ENCODE data around the gene WDR31. TPM values are rescaled to one million over a fixed set of nuclear protein-coding genes. Genes with fewer than 3 reads are reported as not detected.

The WDR31 gene
- total RNA-seq, 1 donor from 2014 or later, result 3.6 TPM

- Mint-ChIP-seq H3K27ac (ENCODE audit: unreplicated experiment) (no peak overlapping the region), H3K36me3 (ENCODE audit: low read depth) (no peaks in the 10 kb centered on the region), H3K4me1 (peaks cover 6% of the 10 kb centered on the region), H3K4me3 (peak overlapping the region; percentile 86), H3K27me3 (ENCODE audit: low read depth) (no peaks in the 10 kb centered on the region), H3K9me3 (no peaks in the 10 kb centered on the region)
- TF ChIP-seq CTCF (conservative IDR thresholded peaks at IDR 0.05), result no peak
- DNase-seq (ENCODE audit: low read depth, low spot score), result no peak
Observed at GRCh38 chr9:113375057-113376023, 35.3 kb upstream of the WDR31 start.

DNA sequence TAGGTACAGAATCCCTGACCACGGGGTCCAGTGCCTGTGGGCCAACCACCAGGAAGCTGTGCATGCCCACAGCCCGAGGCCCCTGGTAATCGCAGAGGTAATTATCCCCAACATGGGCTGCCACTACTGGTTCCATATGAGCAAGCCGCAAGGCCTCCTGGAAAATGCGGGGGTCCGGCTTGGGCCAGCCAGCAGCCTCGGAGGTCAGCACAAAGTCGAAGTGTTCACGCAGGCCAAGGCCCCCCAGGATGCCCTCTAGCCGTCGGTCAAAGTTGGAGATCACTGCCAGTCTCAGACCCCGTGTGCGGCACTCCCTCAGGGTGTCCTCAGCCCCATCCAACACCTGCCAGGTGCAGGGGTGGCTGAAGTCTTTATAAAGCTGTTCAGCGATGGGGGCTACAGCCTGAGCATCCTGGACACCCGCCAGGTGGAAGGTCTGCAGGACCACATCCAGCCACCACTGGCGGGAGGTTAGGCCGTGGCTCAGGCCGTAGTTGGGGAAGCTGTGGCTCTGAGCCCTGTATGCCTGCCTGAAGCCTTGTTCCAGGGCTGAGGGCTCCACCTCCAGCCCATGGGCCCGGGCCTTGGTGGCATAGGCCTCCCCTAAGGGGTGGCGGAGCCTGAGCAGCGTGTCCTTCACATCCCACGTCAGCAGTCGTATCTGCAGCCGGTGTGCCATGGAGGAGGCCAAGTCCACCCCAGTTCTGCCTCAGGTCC lies 33.8 kb upstream of the WDR31 start:
- H3K4me1 Mint-ChIP-seq, result peaks cover 6% of the 10 kb centered on the region
- H3K9me3 Mint-ChIP-seq, result no peaks in the 10 kb centered on the region
- no peaks in the 10 kb centered on the region for H3K27me3 Mint-ChIP-seq (ENCODE audit: low read depth)
- no peaks in the 10 kb centered on the region for H3K36me3 Mint-ChIP-seq (ENCODE audit: low read depth)
- no peak for TF ChIP-seq CTCF (conservative IDR thresholded peaks at IDR 0.05)
- no peak for DNase-seq (ENCODE audit: low read depth, low spot score)
- peak overlapping the region; percentile 38 for H3K4me3 Mint-ChIP-seq
- H3K27ac Mint-ChIP-seq (ENCODE audit: unreplicated experiment), result no peak overlapping the region

GRCh38 chr9:113373256-113373655 lies 33.2 kb upstream of the WDR31 start:
- Mint-ChIP-seq H3K27me3 (ENCODE audit: low read depth) (no peaks in the 10 kb centered on the region), H3K9me3 (no peaks in the 10 kb centered on the region), H3K4me1 (peaks cover 6% of the 10 kb centered on the region), H3K27ac (ENCODE audit: unreplicated experiment) (peak overlapping the region; percentile 43), H3K4me3 (peak overlapping the region; percentile 34), H3K36me3 (ENCODE audit: low read depth) (no peaks in the 10 kb centered on the region)
- no peak for DNase-seq (ENCODE audit: low read depth, low spot score)
- TF ChIP-seq CTCF (conservative IDR thresholded peaks at IDR 0.05), result no peak

DNA sequence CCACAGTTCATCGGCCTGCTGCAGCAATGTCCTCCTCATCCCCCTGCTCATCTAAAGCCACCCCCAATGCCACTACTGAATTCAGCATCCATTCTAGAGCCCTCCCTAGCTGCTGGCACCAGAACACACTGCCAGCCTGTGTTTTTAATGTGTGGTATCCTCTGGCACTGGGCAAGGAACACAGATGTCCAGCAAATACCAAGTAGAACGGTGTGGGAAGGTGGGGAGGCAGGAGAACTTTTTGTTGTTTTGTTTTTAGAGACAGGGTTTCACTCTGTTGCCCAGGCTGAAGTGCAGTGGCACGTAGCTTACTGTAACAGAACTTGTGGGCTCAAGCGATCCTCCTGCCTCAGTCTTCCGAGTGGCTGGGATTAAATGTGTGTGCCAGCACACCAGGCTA lies 32.0 kb upstream of the WDR31 start:
- no peak for TF ChIP-seq CTCF (conservative IDR thresholded peaks at IDR 0.05)
- DNase-seq (ENCODE audit: low read depth, low spot score), result no peak
- Mint-ChIP-seq H3K9me3 (no peaks in the 10 kb centered on the region), H3K4me3 (no peak overlapping the region), H3K27ac (ENCODE audit: unreplicated experiment) (no peak overlapping the region), H3K4me1 (peaks cover 6% of the 10 kb centered on the region), H3K36me3 (ENCODE audit: low read depth) (no peaks in the 10 kb centered on the region), H3K27me3 (ENCODE audit: low read depth) (no peaks in the 10 kb centered on the region)

- H3K36me3 Mint-ChIP-seq (ENCODE audit: low read depth), result no peaks in the 10 kb centered on the region
- no peaks in the 10 kb centered on the region for H3K9me3 Mint-ChIP-seq
- H3K27ac Mint-ChIP-seq (ENCODE audit: unreplicated experiment), result no peak overlapping the region
- peaks cover 6% of the 10 kb centered on the region for H3K4me1 Mint-ChIP-seq
- no peak overlapping the region for H3K4me3 Mint-ChIP-seq
- TF ChIP-seq CTCF (conservative IDR thresholded peaks at IDR 0.05), result no peak
- no peaks in the 10 kb centered on the region for H3K27me3 Mint-ChIP-seq (ENCODE audit: low read depth)
- no peak for DNase-seq (ENCODE audit: low read depth, low spot score)
Observed at GRCh38 chr9:113370806-113371325, 30.8 kb upstream of the WDR31 start.
